Measurements from ENCODE around the gene TLX3. TPM values are rescaled to one million over a fixed set of nuclear protein-coding genes. Genes with fewer than 3 reads are reported as not detected.

Gene TLX3
- not detected in 2 replicates for total RNA-seq

DNA sequence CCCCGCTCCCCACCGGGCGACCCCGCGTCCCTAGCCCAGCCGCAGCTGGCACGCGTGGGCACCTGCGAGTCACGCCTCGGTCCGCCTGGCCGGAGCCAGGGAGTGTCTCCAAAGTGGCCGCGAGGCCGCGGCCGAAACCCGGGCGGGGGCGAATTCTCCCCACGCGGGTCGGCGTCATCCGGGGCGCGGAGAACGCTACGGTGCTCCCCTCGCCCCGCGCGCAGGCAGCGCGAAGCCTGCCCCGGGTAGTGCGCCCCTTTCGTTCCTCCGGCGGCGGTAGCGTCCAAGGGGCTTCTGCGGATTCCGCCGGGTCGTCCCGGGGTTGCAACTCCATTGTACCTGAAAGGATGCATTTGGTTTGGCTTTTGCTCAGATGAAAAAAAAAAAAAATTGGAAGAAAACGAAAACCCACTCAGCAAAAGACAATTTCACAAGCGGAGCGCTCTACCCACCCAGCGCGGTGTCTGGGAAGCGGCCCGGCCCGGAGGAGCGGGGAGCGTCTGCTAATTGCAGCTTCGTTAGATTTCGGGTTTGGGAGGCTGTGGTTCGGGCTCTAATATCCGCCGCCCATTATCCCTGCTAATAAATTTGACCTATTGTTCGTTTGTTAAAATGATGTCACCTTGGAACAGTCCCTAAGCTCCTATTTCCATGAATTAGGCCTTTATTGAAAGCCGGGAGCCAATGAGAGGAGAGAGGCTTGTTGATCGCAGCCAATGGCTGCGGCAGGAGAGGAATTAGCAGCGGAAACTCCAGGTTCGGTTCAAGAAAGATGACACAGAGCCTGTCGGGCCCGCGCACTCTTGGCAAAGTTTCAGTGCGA lies at the start of gene TLX3:
TLX3 (plus strand) TSS at position 796 of the 823 bp plus-strand sequence. CDS start 118 bp downstream, outside the sequence.

Other genes with a start within 250 kb of the TLX3 start
- 1,755 and 1,984 TPM in 2 replicates for gene NPM1, start 78.6 kb downstream of the TLX3 start, total RNA-seq
- not detected in 2 replicates for gene FGF18, start 110.4 kb downstream of the TLX3 start, total RNA-seq